H1 (cell line): ENCODE measurements around the gene MICALL2. TPM values are rescaled to one million over a fixed set of nuclear protein-coding genes. Genes with fewer than 3 reads are reported as not detected.

Experiments
- CTCF ChIA-PET: fragments of 300-600 bp; sonication (Branson Sonifier 250); formaldehyde crosslinking; loops from one replicate; lab custom pipeline; 2021; ENCODE audit not compliant: partially characterized antibody; lab: Charles Lee
- POLR2A ChIA-PET: fragments of 300-600 bp; sonication (Branson Sonifier 250); formaldehyde crosslinking; loops from one replicate; lab custom pipeline; 2021; ENCODE audit warnings: inconsistent platforms; ENCODE audit not compliant: partially characterized antibody; lab: Charles Lee
- DNase-seq, 2 experiments: peaks; one replicate each; pipeline versions ENCODE4 v3.0.0 to v3.0.0-alpha.2; 2010 to 2022; ENCODE audit warnings: low spot score in 2 of 2, low read depth in 1 of 2, mixed read lengths in 1 of 2
- FAIRE-seq: peaks from 2 replicates; lab custom pipeline; 2011; peaks lifted over from hg19 to GRCh38; lab: Jason Lieb, UNC
- H2AFZ ChIP-seq: 2 replicates; pipeline ENCODE4 v1.8.1; 2012; ENCODE audit warnings: low read length, inconsistent platforms
- H2AK5ac ChIP-seq: 2 replicates; pipeline ENCODE4 v1.6.1; 2013; ENCODE audit warnings: low read depth, low read length
- H2BK120ac ChIP-seq: replicated peaks from 2 replicates; pipeline ENCODE3; 2013; ENCODE audit warnings: low read depth, low read length, inconsistent platforms
- H2BK12ac ChIP-seq: 2 replicates; pipeline ENCODE4 v1.6.1; 2013; ENCODE audit warnings: low read depth, low read length
- H2BK15ac ChIP-seq: 2 replicates; pipeline ENCODE4 v1.6.1; 2013; ENCODE audit warnings: low read length
- H2BK20ac ChIP-seq: 2 replicates; pipeline ENCODE4 v1.6.1; 2013; ENCODE audit warnings: low read length
- H2BK5ac ChIP-seq: 2 replicates; pipeline ENCODE4 v1.6.1; 2013; ENCODE audit warnings: low read depth, low read length
- H3K14ac ChIP-seq: 2 replicates; pipeline ENCODE4 v1.6.1; 2013; ENCODE audit warnings: inconsistent platforms; ENCODE audit not compliant: insufficient read length
- H3K18ac ChIP-seq: 2 replicates; pipeline ENCODE4 v1.6.1; 2013; ENCODE audit warnings: low read length; ENCODE audit errors: extremely low read depth
- H3K23ac ChIP-seq: 2 replicates; pipeline ENCODE4 v1.6.1; 2013; ENCODE audit warnings: inconsistent platforms; ENCODE audit not compliant: insufficient read length
- H3K23me2 ChIP-seq: 2 replicates; pipeline ENCODE4 v1.6.1; 2013; ENCODE audit warnings: low read depth, low read length
- H3K27ac ChIP-seq: 2 replicates; pipeline ENCODE4 v1.6.1; 2011; ENCODE audit warnings: low read depth, low read length, inconsistent platforms
- H3K27me3 ChIP-seq, 4 experiments: replicated peaks in 1 of 4; 1 replicate in 1 of 4; 2 replicates in 3 of 4; pipeline versions ENCODE4 v1.6.1 to v1.8.1; 2011 to 2013; ENCODE audit warnings: low read length in 3 of 4, mild to moderate bottlenecking in 3 of 4, inconsistent platforms in 2 of 4, mixed read lengths in 2 of 4, moderate library complexity in 1 of 4; ENCODE audit not compliant: control insufficient read depth in 3 of 4, insufficient read depth in 3 of 4; ENCODE audit errors: extremely low read depth in 1 of 4
- H3K36me3 ChIP-seq, 4 experiments: 2 replicates each; pipeline versions ENCODE4 v1.6.1 to v1.8.1; 2011 to 2013; ENCODE audit warnings: mild to moderate bottlenecking in 4 of 4, low read length in 3 of 4, moderate library complexity in 2 of 4, control low read depth in 1 of 4, inconsistent platforms in 1 of 4; ENCODE audit not compliant: insufficient read depth in 4 of 4, control insufficient read depth in 2 of 4
- H3K4ac ChIP-seq: replicated peaks from 2 replicates; pipeline ENCODE3; 2013; ENCODE audit warnings: low read length, low read depth, mixed read lengths, inconsistent platforms; ENCODE audit not compliant: insufficient read length
- H3K4me1 ChIP-seq, 4 experiments: replicated peaks in 1 of 4; 1 replicate in 1 of 4; 2 replicates in 3 of 4; pipeline versions ENCODE4 v1.6.1 to v1.8.1; 2011 to 2013; ENCODE audit warnings: low read length in 3 of 4, inconsistent platforms in 2 of 4, mixed read lengths in 1 of 4; ENCODE audit not compliant: insufficient read depth in 4 of 4, control insufficient read depth in 3 of 4
- H3K4me2 ChIP-seq, 2 experiments: 2 replicates each; pipeline versions ENCODE4 v1.6.1 to v1.8.1; 2011 to 2013; ENCODE audit warnings: low read depth in 2 of 2, low read length in 2 of 2, control low read depth in 1 of 2, inconsistent platforms in 1 of 2, mild to moderate bottlenecking in 1 of 2; ENCODE audit not compliant: insufficient read depth in 1 of 2
- H3K4me3 ChIP-seq, 4 experiments: fragments of 200-600, 300-600 bp in 1 of 4; sonication (generic), shearing (Covaris generic), sonication (Bioruptor Twin) in 1 of 4; 2 replicates each; pipeline versions ENCODE4 v1.5.1 to v1.8.1; 2011 to 2016; ENCODE audit warnings: low read length in 4 of 4, low read depth in 3 of 4, control low read depth in 2 of 4, inconsistent platforms in 2 of 4, mild to moderate bottlenecking in 2 of 4, mixed read lengths in 1 of 4, moderate library complexity in 1 of 4; ENCODE audit not compliant: insufficient read depth in 2 of 4; ENCODE audit errors: extremely low read depth in 1 of 4
- H3K56ac ChIP-seq: replicated peaks from 2 replicates; pipeline ENCODE3; 2013; ENCODE audit warnings: low read depth, mild to moderate bottlenecking, mixed read lengths, low read length, inconsistent platforms; ENCODE audit not compliant: insufficient read length
- H3K79me1 ChIP-seq: 2 replicates; pipeline ENCODE4 v1.6.1; 2013; ENCODE audit warnings: low read depth, low read length, control low read depth
- H3K79me2 ChIP-seq, 2 experiments: 2 replicates each; pipeline versions ENCODE4 v1.6.1 to v1.8.1; 2012 to 2013; ENCODE audit warnings: low read length in 2 of 2, mild to moderate bottlenecking in 2 of 2, inconsistent platforms in 1 of 2; ENCODE audit not compliant: insufficient read depth in 2 of 2, control insufficient read depth in 1 of 2
- H3K9ac ChIP-seq, 4 experiments: replicated peaks in 1 of 4; 1 replicate in 1 of 4; 2 replicates in 3 of 4; pipeline versions ENCODE4 v1.6.1 to v1.8.1; 2011 to 2013; ENCODE audit warnings: low read depth in 3 of 4, low read length in 3 of 4, control low read depth in 2 of 4, mild to moderate bottlenecking in 2 of 4, moderate library complexity in 2 of 4, inconsistent platforms in 1 of 4; ENCODE audit errors: extremely low read depth in 1 of 4
- H3K9me3 ChIP-seq, 2 experiments: 2 replicates each; pipeline versions ENCODE4 v1.6.1 to v1.8.1; 2012 to 2013; ENCODE audit warnings: mild to moderate bottlenecking in 2 of 2, moderate library complexity in 2 of 2, control low read depth in 1 of 2, inconsistent platforms in 1 of 2, low read depth in 1 of 2, low read length in 1 of 2, mixed read lengths in 1 of 2; ENCODE audit not compliant: insufficient read depth in 2 of 2
- H4K20me1 ChIP-seq, 2 experiments: replicated peaks in 1 of 2; 2 replicates each; pipeline versions ENCODE3 to v1.8.1; 2011 to 2013; ENCODE audit warnings: inconsistent platforms in 2 of 2, low read length in 2 of 2, mild to moderate bottlenecking in 1 of 2; ENCODE audit not compliant: insufficient read depth in 2 of 2, control insufficient read depth in 1 of 2
- H4K5ac ChIP-seq: 2 replicates; pipeline ENCODE4 v1.6.1; 2013; ENCODE audit warnings: low read length, low read depth, mixed read lengths, inconsistent platforms; ENCODE audit not compliant: insufficient read length
- H4K8ac ChIP-seq: 2 replicates; pipeline ENCODE4 v1.8.0; 2013; ENCODE audit warnings: mild to moderate bottlenecking, moderate library complexity, low read length, inconsistent platforms; ENCODE audit not compliant: insufficient read depth; ENCODE audit errors: extremely low read depth
- H4K91ac ChIP-seq: replicated peaks from 2 replicates; pipeline ENCODE3; 2013; ENCODE audit warnings: low read length, mixed read lengths, inconsistent platforms; ENCODE audit not compliant: insufficient read length
- KDM1A ChIP-seq: fragments of 200-600, 300-600 bp; sonication (generic); IDR thresholded peaks from 2 replicates; pipeline ENCODE4 v1.7.1; 2016; ENCODE audit warnings: mild to moderate bottlenecking, low read length, borderline replicate concordance
- TCF12 ChIP-seq: IDR thresholded peaks from 2 replicates; pipeline ENCODE4 v1.6.1; 2011; ENCODE audit warnings: low read depth, mild to moderate bottlenecking, low read length
- WGBS, 2 experiments: shearing (Covaris generic) in 1 of 2; methylation state at CpG; one replicate each; pipeline versions ENCODE4 v1.1.6 to v1.1.7; 2013 to 2015; ENCODE audit warnings: low lambda C conversion rate in 2 of 2, mixed read lengths in 2 of 2, inconsistent platforms in 1 of 2, low coverage in 1 of 2, missing lambda C conversion rate in 1 of 2; ENCODE audit not compliant: insufficient replicate concordance in 2 of 2, insufficient coverage in 1 of 2, insufficient read length in 1 of 2; ENCODE audit errors: extremely low coverage in 1 of 2, missing lambda C conversion rate in 1 of 2; 5-methylcytosine and 5-hydroxymethylcytosine counted together
- polyA plus RNA-seq, 7 experiments: library from polyadenylated mRNA; depleted of rRNA in 3 of 7; stranded (reverse) in 5 of 7; unstranded in 2 of 7; fragments of >200 nt in 5 of 7; fragments of 200-250 nt in 2 of 7; gene quantifications; 1 replicate in 5 of 7; 2 replicates in 1 of 7; 4 replicates in 1 of 7; pipeline versions ENCODE4 v1.2.1 to v1.2.3, GENCODE V29; 2011 to 2013; ENCODE audit warnings: missing spikeins in 2 of 7, mixed read lengths in 2 of 7
- total RNA-seq: library from RNA; stranded (reverse); fragmentation: NEBNext Ultra II Directional; extraction: Animal tissue kit (Norgen Biotek cat#: 25700); gene quantifications from 2 replicates; pipeline ENCODE4 v1.2.1, GENCODE V29; 2021

The MICALL2 gene
- total and polyA plus RNA-seq, 2 of the 8 experiments (the other 6 are each of a cell fraction or from before 2014, with no cell fraction given) = 5.3 to 8.5 TPM

- H2BK12ac ChIP-seq = peak overlapping the region; percentile 35; the same call in 1 of the 2 replicates
- H3K27me3 ChIP-seq = no peaks in the 10 kb centered on the region
- CTCF ChIA-PET = interaction anchor here (1.1 to 3.8 kb wide), 6 partner anchors 8 to 104 kb away, joined by 3 to 13 read pairs (median 3); no protein-coding TSS in a partner anchor
- H2BK15ac ChIP-seq = no peak overlapping the region
- no peak overlapping the region for H3K14ac ChIP-seq
- no peak for DNase-seq
- H2BK120ac ChIP-seq = no peak overlapping the region
- FAIRE-seq = no peak
- peaks cover 10% of the 10 kb centered on the region; the same call in 1 of the 2 replicates for H3K23me2 ChIP-seq
- no peak overlapping the region for H3K18ac ChIP-seq
- no peak overlapping the region; the same call in 1 of the 2 replicates for H2AK5ac ChIP-seq
- H3K23ac ChIP-seq = no peak overlapping the region
- no peak overlapping the region for H3K56ac ChIP-seq
- no peak overlapping the region for H2BK20ac ChIP-seq
- WGBS, 2 experiments = 77% methylated on average over 24 of the region's 26 CpGs; no CpG with 5 or more reads in 1 of the 2 experiments
- H3K9ac ChIP-seq = no peak overlapping the region
- no peak overlapping the region for H4K91ac ChIP-seq
- peaks cover 0 to 16% (median 10%) of the 10 kb centered on the region in 4 experiments; a peak in 5 of 7 replicates for H3K4me1 ChIP-seq
- H2BK5ac ChIP-seq = peak overlapping the region; percentile 35; the same call in 1 of the 2 replicates
- peaks cover 0 to 2% of the 10 kb centered on the region in 2 experiments for H4K20me1 ChIP-seq
- no peak overlapping the region for H3K27ac ChIP-seq
- no peak overlapping the region for H3K4ac ChIP-seq
- no peaks in the 10 kb centered on the region for H3K79me1 ChIP-seq
- no peak overlapping the region for H4K5ac ChIP-seq
- POLR2A ChIA-PET = interaction anchor here (1.3 kb wide), 1 partner anchor 18 kb away, joined by 3 read pairs; no protein-coding TSS in a partner anchor
- no peak overlapping the region for H2AFZ ChIP-seq
- no peaks in the 10 kb centered on the region for H3K9me3 ChIP-seq
- peak overlapping the region; percentile 11 for H4K8ac ChIP-seq
- no peak overlapping the region for H3K4me3 ChIP-seq
- no peaks in the 10 kb centered on the region for H3K36me3 ChIP-seq
- no peak overlapping the region for H3K4me2 ChIP-seq
- TF ChIP-seq TCF12 (no peak), KDM1A (peak; percentile 84; the same call in 1 of the 2 replicates)
- TF ChIP-seq, all 59 proteins: peak for 1
- H3K79me2 ChIP-seq = no peaks in the 10 kb centered on the region
Measured at GRCh38 chr7:1455241-1455939, 3.9 kb downstream of the MICALL2 start.
